GM12892 (cell line): ENCODE data around the gene LEMD2.

ENCODE experiments used
- POLR2A ChIP-seq: IDR thresholded peaks from 2 replicates; pipeline ENCODE4 v1.6.1; 2011; ENCODE audit warnings: low read depth, low read length, control low read depth
- POLR2AphosphoS5 ChIP-seq: IDR thresholded peaks from 2 replicates; pipeline ENCODE4 v1.6.1; 2011; ENCODE audit warnings: low read depth, low read length, control low read depth
- TAF1 ChIP-seq: IDR thresholded peaks from 2 replicates; pipeline ENCODE4 v1.6.1; 2011; ENCODE audit warnings: low read depth, mild to moderate bottlenecking, control low read depth, low read length, borderline replicate concordance

GRCh38 chr6:33746036-33746600, 42.8 kb downstream of the LEMD2 start:
- TF ChIP-seq POLR2A (no peak), POLR2AphosphoS5 (no peak), TAF1 (no peak)
